KMS-11 (cell line): ENCODE data around the gene STAB1.

Experiments
- H2AFZ ChIP-seq: fragments of 200-600 bp; sonication (generic); 2 replicates; pipeline ENCODE4 v1.6.1; 2016; ENCODE audit warnings: antibody characterized with exemption, mixed run types, low read depth
- H3K27ac ChIP-seq: fragments of 200-600 bp; sonication (generic); 2 replicates; pipeline ENCODE4 v1.6.1; 2016; ENCODE audit warnings: mild to moderate bottlenecking, mixed run types
- H3K27me3 ChIP-seq: fragments of 200-600 bp; sonication (generic); 2 replicates; pipeline ENCODE4 v1.6.1; 2017; ENCODE audit warnings: mild to moderate bottlenecking, low read depth, mixed run types, moderate library complexity; ENCODE audit not compliant: insufficient read depth
- H3K36me3 ChIP-seq: fragments of 200-600 bp; sonication (generic); 2 replicates; pipeline ENCODE4 v1.6.1; 2017; ENCODE audit warnings: mild to moderate bottlenecking, mixed run types; ENCODE audit not compliant: insufficient read depth
- H3K4me1 ChIP-seq: fragments of 200-600 bp; sonication (generic); 2 replicates; pipeline ENCODE4 v1.6.1; 2016; ENCODE audit warnings: mild to moderate bottlenecking, low read depth, mixed run types; ENCODE audit not compliant: poor library complexity, severe bottlenecking
- H3K4me2 ChIP-seq: fragments of 200-600 bp; sonication (generic); 2 replicates; pipeline ENCODE4 v1.7.0; 2016; ENCODE audit warnings: mild to moderate bottlenecking, mixed run types
- H3K4me3 ChIP-seq: fragments of 200-600 bp; sonication (generic); IDR thresholded peaks from 2 replicates; pipeline ENCODE4 v1.6.1; 2017; ENCODE audit warnings: low read depth, low read length, mixed read lengths; ENCODE audit not compliant: insufficient read depth
- H3K79me2 ChIP-seq: fragments of 200-600 bp; sonication (generic); 2 replicates; pipeline ENCODE4 v1.6.1; 2016; ENCODE audit warnings: low read depth, mixed run types; ENCODE audit not compliant: insufficient read depth
- H3K9ac ChIP-seq: fragments of 200-600 bp; sonication (generic); 2 replicates; pipeline ENCODE4 v1.6.1; 2016; ENCODE audit warnings: mild to moderate bottlenecking, mixed run types
- H4K20me1 ChIP-seq: fragments of 200-600 bp; sonication (generic); 2 replicates; pipeline ENCODE4 v1.6.1; 2016; ENCODE audit warnings: mild to moderate bottlenecking, mixed run types; ENCODE audit not compliant: insufficient read depth
- TF ChIP-seq, protein P1 (sequence below): fragments of 200-600 bp; sonication (generic); conservative IDR thresholded peaks from 2 replicates; pipeline ENCODE4 v1.6.1; 2017; ENCODE audit warnings: low read depth, mild to moderate bottlenecking, antibody characterized with exemption, low read length, moderate library complexity, mixed read lengths

STAB1 gene

DNA sequence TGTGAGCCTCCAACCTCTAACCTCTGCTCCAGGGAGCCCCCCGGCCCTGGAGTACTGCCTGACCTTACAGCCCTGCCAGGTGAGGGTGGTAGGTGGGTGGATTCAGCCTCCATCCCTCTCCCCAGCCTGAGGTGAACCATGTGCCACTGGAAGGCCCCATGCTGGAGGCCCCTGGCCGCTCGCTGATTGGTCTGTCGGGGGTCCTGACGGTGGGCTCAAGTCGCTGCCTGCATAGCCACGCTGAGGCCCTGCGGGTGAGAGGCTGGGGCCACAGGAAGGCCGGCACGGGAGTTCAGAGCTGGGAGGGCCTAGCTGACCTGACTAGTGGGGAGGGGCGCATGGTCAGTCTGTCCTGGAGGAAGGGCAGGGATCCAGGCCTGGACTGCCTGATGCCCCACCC is 19.4 kb downstream of the STAB1 start:
- H4K20me1 ChIP-seq = no peaks in the 10 kb centered on the region
- H3K79me2 ChIP-seq = no peaks in the 10 kb centered on the region
- no peak overlapping the region for H3K9ac ChIP-seq
- H3K27me3 ChIP-seq = no peaks in the 10 kb centered on the region
- no peak overlapping the region for H3K27ac ChIP-seq
- H3K36me3 ChIP-seq = no peaks in the 10 kb centered on the region
- H2AFZ ChIP-seq = no peak overlapping the region
- TF ChIP-seq, protein P1, sequence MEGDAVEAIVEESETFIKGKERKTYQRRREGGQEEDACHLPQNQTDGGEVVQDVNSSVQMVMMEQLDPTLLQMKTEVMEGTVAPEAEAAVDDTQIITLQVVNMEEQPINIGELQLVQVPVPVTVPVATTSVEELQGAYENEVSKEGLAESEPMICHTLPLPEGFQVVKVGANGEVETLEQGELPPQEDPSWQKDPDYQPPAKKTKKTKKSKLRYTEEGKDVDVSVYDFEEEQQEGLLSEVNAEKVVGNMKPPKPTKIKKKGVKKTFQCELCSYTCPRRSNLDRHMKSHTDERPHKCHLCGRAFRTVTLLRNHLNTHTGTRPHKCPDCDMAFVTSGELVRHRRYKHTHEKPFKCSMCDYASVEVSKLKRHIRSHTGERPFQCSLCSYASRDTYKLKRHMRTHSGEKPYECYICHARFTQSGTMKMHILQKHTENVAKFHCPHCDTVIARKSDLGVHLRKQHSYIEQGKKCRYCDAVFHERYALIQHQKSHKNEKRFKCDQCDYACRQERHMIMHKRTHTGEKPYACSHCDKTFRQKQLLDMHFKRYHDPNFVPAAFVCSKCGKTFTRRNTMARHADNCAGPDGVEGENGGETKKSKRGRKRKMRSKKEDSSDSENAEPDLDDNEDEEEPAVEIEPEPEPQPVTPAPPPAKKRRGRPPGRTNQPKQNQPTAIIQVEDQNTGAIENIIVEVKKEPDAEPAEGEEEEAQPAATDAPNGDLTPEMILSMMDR = no peak
- H3K4me3 ChIP-seq = no peak overlapping the region
- H3K4me2 ChIP-seq = no peak overlapping the region
- no peaks in the 10 kb centered on the region for H3K4me1 ChIP-seq

DNA sequence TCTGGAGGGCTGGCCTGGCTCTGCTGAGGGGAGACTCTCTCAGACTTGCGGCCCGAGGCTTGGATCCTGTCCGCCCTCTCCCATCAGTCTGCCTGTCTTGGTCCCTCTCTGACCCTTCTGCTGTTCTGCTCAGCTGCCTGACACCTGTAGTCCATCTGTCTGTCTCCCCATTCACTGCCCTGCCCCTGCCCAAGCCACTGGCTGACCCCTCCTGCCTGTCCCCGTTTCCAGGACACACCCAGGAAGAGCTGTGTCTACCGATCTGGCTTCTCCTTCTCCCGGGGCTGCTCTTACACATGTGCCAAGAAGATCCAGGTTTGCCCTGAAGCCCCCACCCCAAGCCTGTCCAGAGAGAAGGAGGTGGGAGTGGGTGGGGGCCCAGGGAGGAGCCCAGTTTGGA is 20.1 kb downstream of the STAB1 start:
- H3K4me2 ChIP-seq = no peak overlapping the region
- H3K9ac ChIP-seq = no peak overlapping the region
- no peaks in the 10 kb centered on the region for H3K79me2 ChIP-seq
- no peak overlapping the region for H3K4me3 ChIP-seq
- no peaks in the 10 kb centered on the region for H4K20me1 ChIP-seq
- H3K36me3 ChIP-seq = no peaks in the 10 kb centered on the region
- no peaks in the 10 kb centered on the region for H3K27me3 ChIP-seq
- H3K27ac ChIP-seq = no peak overlapping the region
- H3K4me1 ChIP-seq = no peaks in the 10 kb centered on the region
- no peak overlapping the region for H2AFZ ChIP-seq
- TF ChIP-seq, protein P1 = no peak

- no peak overlapping the region for H3K4me3 ChIP-seq
- H2AFZ ChIP-seq = no peak overlapping the region
Observed at GRCh38 chr3:52516509-52517195, 21.5 kb downstream of the STAB1 start.

DNA sequence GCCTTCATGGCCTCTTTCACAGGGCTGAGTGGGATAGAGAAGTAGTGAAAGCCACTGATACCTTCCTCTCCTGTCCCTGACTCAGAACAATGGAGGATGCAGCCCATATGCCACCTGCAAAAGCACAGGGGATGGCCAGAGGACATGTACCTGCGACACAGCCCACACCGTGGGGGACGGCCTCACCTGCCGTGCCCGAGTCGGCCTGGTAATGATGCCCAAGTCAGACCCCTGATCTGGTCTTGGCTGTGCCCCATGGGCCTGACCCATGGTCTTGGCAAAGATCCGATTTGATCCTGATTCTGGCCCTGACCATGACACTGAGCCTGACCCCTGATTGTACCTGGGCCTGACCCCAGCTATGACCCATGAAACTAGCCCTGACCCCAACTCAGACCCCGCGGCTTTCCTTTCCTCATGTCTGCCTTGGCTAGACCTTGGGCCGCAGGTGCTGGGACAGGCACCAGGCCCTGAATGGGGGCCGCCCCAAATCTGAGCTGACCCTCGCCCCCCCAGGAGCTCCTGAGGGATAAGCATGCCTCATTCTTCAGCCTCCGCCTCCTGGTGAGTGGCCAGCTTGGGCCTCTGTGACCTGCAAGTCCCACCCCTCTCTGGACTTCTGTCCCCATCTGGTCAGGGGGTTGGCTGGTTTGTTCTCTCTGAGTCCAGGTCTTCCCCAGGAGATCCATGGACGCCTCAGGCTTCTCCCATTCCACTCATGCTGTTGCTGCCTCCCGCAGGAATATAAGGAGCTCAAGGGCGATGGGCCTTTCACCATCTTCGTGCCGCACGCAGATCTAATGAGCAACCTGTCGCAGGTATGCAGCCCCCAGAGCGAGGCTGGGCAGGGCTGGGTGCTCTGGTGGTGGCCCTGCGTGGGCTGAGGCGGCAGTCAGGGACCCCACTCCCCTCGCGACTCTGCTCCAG is 22.9 kb downstream of the STAB1 start:
- no peak overlapping the region for H3K9ac ChIP-seq

More at GRCh38 chr3:52516509-52517195, 21.5 kb downstream of the STAB1 start:
- H3K27ac ChIP-seq = no peak overlapping the region
- no peaks in the 10 kb centered on the region for H3K79me2 ChIP-seq
- H4K20me1 ChIP-seq = no peaks in the 10 kb centered on the region
- TF ChIP-seq, protein P1 = no peak
- H3K27me3 ChIP-seq = no peaks in the 10 kb centered on the region
- H3K4me2 ChIP-seq = no peak overlapping the region
- H3K36me3 ChIP-seq = no peaks in the 10 kb centered on the region
- no peak overlapping the region for H3K9ac ChIP-seq
- H3K4me1 ChIP-seq = no peaks in the 10 kb centered on the region

More for the DNA sequence above, 22.9 kb downstream of the STAB1 start:
- H3K27ac ChIP-seq = no peak overlapping the region
- no peak overlapping the region for H3K4me3 ChIP-seq
- no peak overlapping the region for H2AFZ ChIP-seq
- no peaks in the 10 kb centered on the region for H3K79me2 ChIP-seq
- H4K20me1 ChIP-seq = no peaks in the 10 kb centered on the region
- no peaks in the 10 kb centered on the region for H3K36me3 ChIP-seq
- no peaks in the 10 kb centered on the region for H3K27me3 ChIP-seq
- no peak overlapping the region for H3K4me2 ChIP-seq
- no peaks in the 10 kb centered on the region for H3K4me1 ChIP-seq
- TF ChIP-seq, protein P1 = no peak
